ENCODE results near the gene ZNHIT2. TPM values are rescaled to one million over a fixed set of nuclear protein-coding genes. Genes with fewer than 3 reads are reported as not detected.

ZNHIT2 gene
- polyA plus RNA-seq, 1 donor (not counting 4 experiments of a cell fraction or from before 2014, with no cell fraction given): 2.6 TPM

DNA sequence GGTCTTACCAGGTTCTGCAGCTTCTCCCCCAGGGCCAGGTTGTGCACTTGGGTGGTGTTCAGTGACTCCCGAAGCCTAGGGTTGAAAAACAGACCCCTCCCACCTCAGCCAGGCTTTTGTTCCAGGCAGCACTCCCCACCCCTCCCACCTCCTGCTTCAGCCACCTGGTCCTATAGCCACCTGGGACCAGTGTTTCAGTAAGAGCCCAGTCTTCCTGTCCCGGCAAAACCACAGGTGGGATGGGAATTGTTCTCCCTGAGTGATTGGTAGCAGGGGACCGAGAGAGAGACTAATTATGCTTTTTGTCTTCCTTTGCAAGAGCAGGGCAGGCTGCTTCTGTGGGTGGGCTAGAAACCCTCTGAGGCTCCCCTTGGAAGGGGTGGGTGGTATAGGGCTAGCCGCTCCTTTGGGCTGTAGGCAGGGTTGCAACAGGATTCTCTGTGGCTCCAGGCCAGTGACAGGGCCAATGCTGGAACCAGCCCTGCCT lies 50.7 kb downstream of the ZNHIT2 start:
- no peak for DNase-seq (ENCODE audit: low read depth, low spot score)
- Histone ChIP-seq H3K4me1 (ENCODE audit: control insufficient read depth, extremely low read depth, insufficient read depth, low read length) (no peaks in the 10 kb centered on the region), H3K4me3 (ENCODE audit: control insufficient read depth in 2 of 3, extremely low read depth in 1 of 3, insufficient read depth in 2 of 3, low read depth in 1 of 3, low read length in 3 of 3) (no peak overlapping the region), H3K79me2 (ENCODE audit: control insufficient read depth, insufficient read depth, low read length) (no peaks in the 10 kb centered on the region), H3K9me3 (ENCODE audit: control insufficient read depth, low read depth, low read length) (no peaks in the 10 kb centered on the region), H3K36me3 (ENCODE audit: control insufficient read depth in 2 of 2, extremely low read depth in 1 of 2, insufficient read depth in 2 of 2, low read length in 2 of 2) (no peaks in the 10 kb centered on the region), H3K27ac (ENCODE audit: control insufficient read depth, insufficient read depth, low read length) (no peak overlapping the region), H4K20me1 (ENCODE audit: control insufficient read depth, extremely low read depth, insufficient read depth, low read length) (no peaks in the 10 kb centered on the region), H3K27me3 (ENCODE audit: control insufficient read depth, extremely low read depth, insufficient read depth, low read length) (no peaks in the 10 kb centered on the region), H3K9ac (ENCODE audit: control insufficient read depth, extremely low read depth, insufficient read depth, low read length) (no peak overlapping the region), H2AFZ (ENCODE audit: control insufficient read depth, low read length) (no peak overlapping the region), H3K4me2 (ENCODE audit: control insufficient read depth, extremely low read depth, insufficient read depth, low read depth, low read length) (no peak overlapping the region), H3K9me1 (ENCODE audit: control insufficient read depth, extremely low read depth, insufficient read depth, low read length) (no peaks in the 10 kb centered on the region)
- dilution Hi-C loops (cut with MboI; ENCODE audit: extremely low pct_ligation_motif_present, low sequenced_read_pairs): no loop called here
- no peak for FAIRE-seq
- TF ChIP-seq, protein P1, sequence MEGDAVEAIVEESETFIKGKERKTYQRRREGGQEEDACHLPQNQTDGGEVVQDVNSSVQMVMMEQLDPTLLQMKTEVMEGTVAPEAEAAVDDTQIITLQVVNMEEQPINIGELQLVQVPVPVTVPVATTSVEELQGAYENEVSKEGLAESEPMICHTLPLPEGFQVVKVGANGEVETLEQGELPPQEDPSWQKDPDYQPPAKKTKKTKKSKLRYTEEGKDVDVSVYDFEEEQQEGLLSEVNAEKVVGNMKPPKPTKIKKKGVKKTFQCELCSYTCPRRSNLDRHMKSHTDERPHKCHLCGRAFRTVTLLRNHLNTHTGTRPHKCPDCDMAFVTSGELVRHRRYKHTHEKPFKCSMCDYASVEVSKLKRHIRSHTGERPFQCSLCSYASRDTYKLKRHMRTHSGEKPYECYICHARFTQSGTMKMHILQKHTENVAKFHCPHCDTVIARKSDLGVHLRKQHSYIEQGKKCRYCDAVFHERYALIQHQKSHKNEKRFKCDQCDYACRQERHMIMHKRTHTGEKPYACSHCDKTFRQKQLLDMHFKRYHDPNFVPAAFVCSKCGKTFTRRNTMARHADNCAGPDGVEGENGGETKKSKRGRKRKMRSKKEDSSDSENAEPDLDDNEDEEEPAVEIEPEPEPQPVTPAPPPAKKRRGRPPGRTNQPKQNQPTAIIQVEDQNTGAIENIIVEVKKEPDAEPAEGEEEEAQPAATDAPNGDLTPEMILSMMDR (optimal IDR thresholded peaks at IDR 0.05 in 1 of 3, IDR thresholded peaks at IDR 0.05 in 1 of 3, conservative IDR thresholded peaks at IDR 0.05 in 1 of 3; ENCODE audit: extremely low read depth in 1 of 3, insufficient read depth in 2 of 3, low read length in 3 of 3): no peak
- TF ChIP-seq EZH2 (IDR thresholded peaks at IDR 0.05; ENCODE audit: low read length): no peak

Small RNA genes lying within 50 kb of the gene (small RNA-seq; reads per million reads assigned to genes)
- gene HIGD1AP10 (ENCODE audit: insufficient read length in 3 of 3, low read depth in 3 of 3, low replicate concordance in 1 of 3): 0 reads per million in 3 experiments
- 0 reads per million in 3 experiments for gene PDCL2P2 (ENCODE audit: insufficient read length in 3 of 3, low read depth in 3 of 3, low replicate concordance in 1 of 3)
- gene RNU2-23P (ENCODE audit: insufficient read length in 3 of 3, low read depth in 3 of 3, low replicate concordance in 1 of 3): 0 to 2.5 (median 0.47) reads per million in 3 experiments

Other genes starting within 250 kb of the ZNHIT2 start
- 73.9 to 192 TPM (median 75.6 TPM) in 3 replicates for gene EHD1, start 239.1 kb downstream of the ZNHIT2 start, polyA plus RNA-seq
- gene ATG2A, start 200.5 kb downstream of the ZNHIT2 start, polyA plus RNA-seq: 2.4 to 5.7 TPM (median 4.5 TPM) in 3 replicates
- 13.7 to 20.6 TPM (median 16.4 TPM) in 3 replicates for gene PPP2R5B, start 193.0 kb downstream of the ZNHIT2 start, polyA plus RNA-seq
- 0.08 TPM in 1 of 3 replicates, not detected in the others for gene GPHA2, start 181.8 kb downstream of the ZNHIT2 start, polyA plus RNA-seq
- gene MAJIN, start 145.6 kb downstream of the ZNHIT2 start, polyA plus RNA-seq: 0.09 TPM in 1 of 3 replicates, not detected in the others
- gene BATF2, start 120.7 kb downstream of the ZNHIT2 start, polyA plus RNA-seq: 0.09 to 0.10 TPM (median 0.10 TPM) in 3 replicates
- gene ARL2, start 103.5 kb downstream of the ZNHIT2 start, polyA plus RNA-seq: 77.8 to 89.0 TPM (median 77.8 TPM) in 3 replicates
- 1.8 to 11.2 TPM (median 8.3 TPM) in 3 replicates for gene SNX15, start 90.3 kb downstream of the ZNHIT2 start, polyA plus RNA-seq
- gene SAC3D1, start 76.5 kb downstream of the ZNHIT2 start, polyA plus RNA-seq: 4.9 to 7.3 TPM (median 5.8 TPM) in 3 replicates
- gene NAALADL1, start 59.1 kb downstream of the ZNHIT2 start, polyA plus RNA-seq: 1.9 to 3.2 TPM (median 2.3 TPM) in 3 replicates
- gene CDCA5, start 33.7 kb downstream of the ZNHIT2 start, polyA plus RNA-seq: 1.9 to 10.4 TPM (median 8.0 TPM) in 3 replicates
- 15.0 to 28.3 TPM (median 18.6 TPM) in 3 replicates for gene ZFPL1, start 33.5 kb downstream of the ZNHIT2 start, polyA plus RNA-seq
- 28.8 to 64.0 TPM (median 43.1 TPM) in 3 replicates for gene VPS51, start 21.5 kb downstream of the ZNHIT2 start, polyA plus RNA-seq
- 9.7 to 12.6 TPM (median 10.7 TPM) in 3 replicates for gene TM7SF2, start 5.8 kb downstream of the ZNHIT2 start, polyA plus RNA-seq
- gene FAU, start 4.4 kb upstream of the ZNHIT2 start, polyA plus RNA-seq: 328 to 452 TPM (median 425 TPM) in 3 replicates
- gene MRPL49, start 4.6 kb upstream of the ZNHIT2 start, polyA plus RNA-seq: 46.3 to 67.7 TPM (median 49.6 TPM) in 3 replicates
- 10.0 to 25.4 TPM (median 10.8 TPM) in 3 replicates for gene SYVN1, start 16.8 kb upstream of the ZNHIT2 start, polyA plus RNA-seq
- not detected in 3 replicates for gene SPDYC, start 52.5 kb upstream of the ZNHIT2 start, polyA plus RNA-seq
- 250 to 300 TPM (median 284 TPM) in 3 replicates for gene CAPN1, start 64.2 kb upstream of the ZNHIT2 start, polyA plus RNA-seq
- 13.8 to 21.5 TPM (median 20.9 TPM) in 3 replicates for gene POLA2, start 144.3 kb upstream of the ZNHIT2 start, polyA plus RNA-seq
- gene CDC42EP2, start 197.2 kb upstream of the ZNHIT2 start, polyA plus RNA-seq: 3.6 to 18.7 TPM (median 6.1 TPM) in 3 replicates
- 14.5 to 43.9 TPM (median 16.8 TPM) in 3 replicates for gene DPF2, start 216.2 kb upstream of the ZNHIT2 start, polyA plus RNA-seq
- gene TIGD3, start 237.1 kb upstream of the ZNHIT2 start, polyA plus RNA-seq: 0.04 to 0.05 TPM in 2 of 3 replicates, not detected in the other